ENCODE data around the gene LRP10. TPM values are rescaled to one million over a fixed set of nuclear protein-coding genes. Genes with fewer than 3 reads are reported as not detected.
A peak's percentile ranks its signal among the peaks of the same experiment; 100 is the strongest.

LRP10 gene
- total and polyA plus RNA-seq, 2 of the 4 experiments (the other 2 are of a cell fraction), result 25.1 to 118 TPM

GRCh38 chr14:22847661-22848341 lies 23.7 kb upstream of the LRP10 start (continued):
- 0 out of 2 replicates have a peak, but pooled peaks have one; percentile 38 for TF ChIP-seq FOS (IDR thresholded peaks at IDR 0.05; ENCODE audit: low read depth, low read length)

- Histone ChIP-seq H4K20me1 (ENCODE audit: insufficient read depth, low read length) (peaks cover 24% of the 10 kb centered on the region; the same call in 1 of the 2 replicates), H3K56ac (ENCODE audit: extremely low read depth, insufficient read depth, low read length) (peak overlapping the region; percentile 54), H2BK120ac (ENCODE audit: low read depth, low read length) (peak overlapping the region; percentile 96), H2AK5ac (ENCODE audit: low read depth, low read length) (peak overlapping the region; percentile 99), H2BK20ac (ENCODE audit: low read depth, low read length) (peak overlapping the region; percentile 83), H3K27ac (ENCODE audit: insufficient read depth, low read length) (peak overlapping the region; percentile 96), H2AK9ac (replicated peaks; ENCODE audit: low read depth, low read length, poor library complexity) (peak overlapping the region; percentile 95), H3K23ac (ENCODE audit: low read depth, low read length) (peak overlapping the region; percentile 97), H3K79me1 (ENCODE audit: low read depth in 1 of 2, low read length in 2 of 2) (peaks cover 10 to 61% of the 10 kb centered on the region in 2 experiments; a peak in 3 of 4 replicates), H2BK15ac (ENCODE audit: low read depth, low read length) (peak overlapping the region; percentile 93; the same call in 1 of the 3 replicates), H3K9ac (ENCODE audit: low read depth, low read length) (peak overlapping the region; percentile 57), H3K9me3 (ENCODE audit: control insufficient read depth, insufficient read depth, low read length) (no peaks in the 10 kb centered on the region), H4K5ac (ENCODE audit: low read depth, low read length) (peak overlapping the region; percentile 45), H3K9me1 (ENCODE audit: insufficient read depth, low read length) (peaks cover 31% of the 10 kb centered on the region), H3K4me3 (ENCODE audit: insufficient read depth, low read depth, low read length) (no peak overlapping the region), H3K18ac (ENCODE audit: low read depth, low read length) (peak overlapping the region; percentile 76), H3K4ac (ENCODE audit: low read depth, low read length) (peak overlapping the region; percentile 96), H3K4me1 (ENCODE audit: control insufficient read depth, insufficient read depth, low read length) (peaks cover 55% of the 10 kb centered on the region), H4K8ac (ENCODE audit: low read depth in 2 of 2, low read length in 2 of 2) (peak overlapping the region; percentile 65 to 83), H2BK5ac (ENCODE audit: low read depth, low read length, poor library complexity, severe bottlenecking) (peak overlapping the region; percentile 88), H2AFZ (replicated peaks; ENCODE audit: low read length, poor library complexity) (peak overlapping the region; percentile 73), H3K27me3 (ENCODE audit: control insufficient read depth, insufficient read depth, low read length) (no peaks in the 10 kb centered on the region), H4K91ac (ENCODE audit: insufficient read depth, low read depth, low read length) (peak overlapping the region; percentile 92), H3K36me3 (ENCODE audit: control insufficient read depth, insufficient read depth, low read length) (peaks cover 33% of the 10 kb centered on the region), H3K4me2 (ENCODE audit: low read depth, low read length) (peak overlapping the region; percentile 34), H3K14ac (replicated peaks; ENCODE audit: low read depth, low read length) (peak overlapping the region; percentile 92)
- CTCF ChIA-PET, result interaction anchor here (0.8 to 1.2 kb wide), 4 partner anchors 18 to 129 kb away, joined by 3 to 5 read pairs (median 3); partner anchors contain the start of genes LRP10 and MRPL52
- dilution Hi-C loops (cut with HindIII; ENCODE audit: low sequenced_read_pairs, unreplicated experiment), result no loop called here
- POLR2A ChIA-PET (ENCODE audit: unreplicated experiment), result interaction anchor here (0.9 to 2.5 kb wide), 2 partner anchors 10 to 18 kb away, joined by 3 to 20 read pairs; no protein-coding TSS in a partner anchor
- DNase-seq (peak; percentile 92), ATAC-seq (ENCODE audit: low read depth) (peak; percentile 43)
- WGBS, 2 experiments (ENCODE audit: extremely low coverage in 2 of 2, insufficient read length in 1 of 2), result 20% methylated on average over 1 of the region's 12 CpGs; no CpG with 5 or more reads in 1 of the 2 experiments
- BruUV-seq (replicated peaks), result no TSS peak
- in situ Hi-C loops (cut with MboI; ENCODE audit: low sequenced_read_pairs), result loop anchor here (10.0 kb wide), 1 partner anchor 264 kb away; the partner anchor contains the start of gene DAD1
- intact Hi-C loops (cut with micrococcal nuclease), result loop anchor here (1.0 kb wide), 1 partner anchor 10 kb away; no protein-coding TSS in a partner anchor
- TF ChIP-seq MAFK (IDR thresholded peaks at IDR 0.05; ENCODE audit: low read depth, low read length) (peak; percentile 92), CEBPB (IDR thresholded peaks at IDR 0.05; ENCODE audit: low read depth, low read length) (peak; percentile 51), POLR2A (IDR thresholded peaks at IDR 0.05; ENCODE audit: low read depth, low read length) (peak; percentile 8), NFE2L2 (IDR thresholded peaks at IDR 0.05; ENCODE audit: low read depth, low read length) (peak; percentile 29; the same call in 1 of the 2 replicates), CHD1 (IDR thresholded peaks at IDR 0.05; ENCODE audit: low read depth, low read length) (no peak), SMC3 (IDR thresholded peaks at IDR 0.05; ENCODE audit: low read depth, low read length) (no peak), RCOR1 (IDR thresholded peaks at IDR 0.05; ENCODE audit: insufficient replicate concordance, low read length) (no peak), USF2 (IDR thresholded peaks at IDR 0.05; ENCODE audit: low read depth, low read length) (no peak), MXI1 (IDR thresholded peaks at IDR 0.05; ENCODE audit: borderline replicate concordance, low read depth, low read length) (no peak), BHLHE40 (IDR thresholded peaks at IDR 0.05; ENCODE audit: low read depth, low read length) (no peak), MAZ (IDR thresholded peaks at IDR 0.05; ENCODE audit: borderline replicate concordance, low read depth, low read length) (peak; percentile 80; the same call in 1 of the 2 replicates), FOS (IDR thresholded peaks at IDR 0.05; ENCODE audit: low read depth, low read length) (no peak), RAD21 (IDR thresholded peaks at IDR 0.05; ENCODE audit: low read length) (no peak)
Observed at GRCh38 chr14:22848351-22849164, 23.0 kb upstream of the LRP10 start.
